GM08714 (cell line): ENCODE data around the gene VPS13D.

ENCODE experiments used
- H3K4me3 ChIP-seq: fragments of 200-500 bp; sonication (Bioruptor generic); 2 replicates; pipeline ENCODE4 v1.5.1; 2014; ENCODE audit warnings: mild to moderate bottlenecking, low read length, inconsistent platforms
- ZNF274 ChIP-seq: IDR thresholded peaks from 2 replicates; pipeline ENCODE4 v1.6.1; 2012; ENCODE audit warnings: mild to moderate bottlenecking, low read depth, low read length

Gene VPS13D

GRCh38 chr1:12358499-12358898, 128.7 kb downstream of the VPS13D start:
- no peak overlapping the region for H3K4me3 ChIP-seq
- TF ChIP-seq ZNF274, result no peak

GRCh38 chr1:12359359-12360133, 129.7 kb downstream of the VPS13D start:
- no peak for TF ChIP-seq ZNF274
- no peak overlapping the region for H3K4me3 ChIP-seq

DNA sequence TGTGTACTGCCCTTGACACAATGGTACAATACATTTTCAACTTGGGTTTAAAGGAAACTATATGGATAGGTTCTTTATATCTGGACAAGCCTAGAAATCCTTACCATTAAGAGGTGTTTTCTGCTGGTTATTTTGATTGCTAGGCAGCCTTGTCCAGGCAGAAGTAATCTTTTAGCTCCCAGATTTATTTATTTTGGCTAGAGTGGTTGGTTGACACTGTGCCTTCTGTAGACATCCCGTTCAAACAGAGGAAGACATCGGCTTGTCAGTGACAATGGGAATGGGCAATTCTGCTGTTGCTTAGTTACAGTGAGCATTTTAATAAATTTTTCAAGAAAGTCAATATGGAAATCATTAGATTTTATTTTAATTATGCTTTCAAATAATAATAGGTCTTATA, 138.8 kb downstream of the VPS13D start:
- no peak overlapping the region for H3K4me3 ChIP-seq
- TF ChIP-seq ZNF274, result no peak

GRCh38 chr1:12369258-12369657, 139.4 kb downstream of the VPS13D start:
- no peak overlapping the region for H3K4me3 ChIP-seq
- no peak for TF ChIP-seq ZNF274

DNA sequence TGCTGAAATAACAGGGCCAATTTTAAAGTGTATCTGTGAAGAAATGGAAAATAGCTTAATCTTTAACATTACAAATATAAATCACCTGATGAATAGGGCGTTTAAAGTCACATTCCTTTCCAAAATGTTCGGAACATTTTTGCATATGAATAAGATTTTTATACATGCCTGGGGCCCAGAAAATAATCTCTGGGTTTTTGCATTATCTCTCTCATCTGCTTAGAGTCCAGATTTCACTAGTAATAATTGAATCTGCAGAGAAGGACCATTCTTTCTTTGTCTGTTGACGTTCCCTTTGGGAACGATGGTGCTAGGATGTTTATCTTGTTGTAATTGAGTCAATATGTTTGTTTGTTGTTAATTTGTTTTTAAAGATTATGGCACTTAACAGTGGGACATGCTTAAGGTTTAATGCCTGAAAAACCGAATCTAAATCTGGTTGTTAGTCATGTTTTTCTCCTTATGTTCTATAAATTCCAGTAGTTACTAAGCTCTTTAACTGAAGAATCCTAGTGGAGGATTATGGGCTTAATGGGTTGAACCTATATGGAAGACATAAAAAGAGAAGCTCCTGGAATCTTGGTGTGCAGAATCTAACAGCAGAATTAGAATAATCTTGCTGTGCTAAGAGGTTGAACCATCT, 140.6 kb downstream of the VPS13D start:
- no peak for TF ChIP-seq ZNF274
- no peak overlapping the region for H3K4me3 ChIP-seq

- no peak overlapping the region for H3K4me3 ChIP-seq
- no peak for TF ChIP-seq ZNF274
Measured at GRCh38 chr1:12371053-12371452, 141.2 kb downstream of the VPS13D start.

- no peak overlapping the region for H3K4me3 ChIP-seq
- TF ChIP-seq ZNF274, result no peak
Measured at GRCh38 chr1:12372180-12372579, 142.3 kb downstream of the VPS13D start.

DNA sequence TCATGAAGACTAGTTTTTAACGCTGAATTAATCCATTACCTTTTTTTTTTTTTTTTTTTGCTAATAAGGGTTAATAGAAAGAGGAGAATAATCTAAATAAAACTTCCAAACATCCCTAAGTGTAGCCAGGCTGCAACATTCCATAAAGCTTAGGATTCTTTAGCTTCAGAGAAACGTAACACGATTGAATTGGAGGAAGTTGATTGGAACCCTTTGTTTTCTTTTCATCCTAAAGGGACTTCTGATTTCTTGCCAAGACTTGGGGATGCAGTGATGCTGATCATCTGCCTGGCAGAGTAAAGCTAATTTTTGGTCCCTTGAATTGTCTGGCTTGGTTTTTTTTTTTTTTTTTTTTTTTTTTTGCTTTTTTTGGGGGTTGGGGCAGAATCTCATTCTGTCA, 142.9 kb downstream of the VPS13D start:
- no peak overlapping the region for H3K4me3 ChIP-seq
- no peak for TF ChIP-seq ZNF274

- H3K4me3 ChIP-seq, result no peak overlapping the region
- TF ChIP-seq ZNF274, result no peak
Measured at GRCh38 chr1:12375133-12375829, 145.5 kb downstream of the VPS13D start.

- TF ChIP-seq ZNF274, result no peak
- H3K4me3 ChIP-seq, result no peak overlapping the region
Measured at GRCh38 chr1:12376236-12377045, 146.6 kb downstream of the VPS13D start.

GRCh38 chr1:12380326-12381249, 150.8 kb downstream of the VPS13D start:
- TF ChIP-seq ZNF274, result no peak
- H3K4me3 ChIP-seq, result no peak overlapping the region

- TF ChIP-seq ZNF274, result no peak
- no peak overlapping the region for H3K4me3 ChIP-seq
Measured at GRCh38 chr1:12383001-12383400, 153.2 kb downstream of the VPS13D start.

DNA sequence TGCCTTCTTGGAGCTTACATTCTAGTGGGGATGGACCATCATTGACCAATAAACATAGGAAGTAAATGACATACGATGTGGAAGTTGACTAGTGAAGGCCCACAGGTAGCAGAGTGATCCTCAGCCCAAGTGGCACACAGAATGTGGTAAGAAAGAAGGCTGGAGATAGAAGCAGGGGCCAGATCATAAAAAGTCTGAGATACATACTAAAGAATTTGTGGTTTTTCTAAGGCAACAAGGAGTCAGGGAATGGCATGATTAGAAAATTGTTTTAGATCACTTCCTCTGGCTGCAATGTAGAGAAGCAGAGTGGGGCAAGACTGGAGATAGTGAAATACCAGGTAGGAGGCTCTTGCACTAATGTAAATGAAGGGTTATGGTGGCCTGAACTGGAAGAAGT, 154.0 kb downstream of the VPS13D start:
- no peak overlapping the region for H3K4me3 ChIP-seq
- no peak for TF ChIP-seq ZNF274
